K562 (cell line): ENCODE measurements around the gene ANKS4B. TPM values are rescaled to one million over a fixed set of nuclear protein-coding genes. Genes with fewer than 3 reads are reported as not detected.

Source experiments
- ATAC-seq: fragments of 200-7000 bp; cut with Tn5 transposase; 3 replicates; pipeline ENCODE4 v1.9.1; 2020; ENCODE audit warnings: moderate library complexity
- BruUV-seq: library from RNA; stranded (reverse); fragments of 400-500 nt; replicated peaks from 2 replicates; lab custom pipeline; 2021; lab: Mats Ljungman, UMichigan
- CTCF ChIA-PET: fragments of 300-600 bp; formaldehyde crosslinking; extraction: SDS; loops from one replicate; lab custom pipeline; 2021; ENCODE audit warnings: low intra/inter-chr PET ratio; lab: Yijun Ruan, JAX
- POLR2A ChIA-PET: fragments of 300-600, 350-650 bp; sonication (Branson Sonifier 250); formaldehyde crosslinking; extraction: SDS; loops from one replicate; lab custom pipeline; 2021; ENCODE audit warnings: antibody characterized with exemption, inconsistent platforms; lab: Yijun Ruan, JAX
- DNase-seq, 4 experiments: peaks; one replicate each; pipeline versions ENCODE4 v3.0.0 to v3.0.0-alpha.2; 2011 to 2018; ENCODE audit warnings: low spot score in 3 of 4, mixed read lengths in 3 of 4; ENCODE audit errors: extremely low read depth in 1 of 4
- FAIRE-seq: peaks from 2 replicates; lab custom pipeline; 2011; peaks lifted over from hg19 to GRCh38; lab: Jason Lieb, UNC
- H2AFZ ChIP-seq: 2 replicates; pipeline ENCODE4 v1.6.0; 2011; ENCODE audit warnings: low read depth, low read length, control low read depth, inconsistent platforms
- H3K27ac ChIP-seq: fragments of 200-600 bp; 3 replicates; pipeline ENCODE4 v1.8.0; 2011; ENCODE audit warnings: low read depth, mild to moderate bottlenecking, control low read depth, inconsistent platforms, low read length, moderate library complexity, mixed read lengths; ENCODE audit errors: extremely low read depth
- H3K27me3 ChIP-seq, 2 experiments: fragments of 300-600 bp in 1 of 2; 2 replicates in 1 of 2; 3 replicates in 1 of 2; pipeline versions ENCODE4 v1.6.0 to v1.8.0; 2011; ENCODE audit warnings: inconsistent platforms in 2 of 2, low read length in 2 of 2, mild to moderate bottlenecking in 1 of 2, mixed read lengths in 1 of 2, moderate library complexity in 1 of 2; ENCODE audit not compliant: control insufficient read depth in 2 of 2, insufficient read depth in 2 of 2
- H3K36me3 ChIP-seq: fragments of 300-600 bp; 3 replicates; pipeline ENCODE4 v1.8.0; 2011; ENCODE audit warnings: mild to moderate bottlenecking, low read length, inconsistent platforms; ENCODE audit not compliant: control insufficient read depth, insufficient read depth
- H3K4me1 ChIP-seq, 2 experiments: fragments of 200-600 bp in 1 of 2; replicated peaks in 1 of 2; 2 replicates in 1 of 2; 3 replicates in 1 of 2; pipeline versions ENCODE4 v1.5.1 to v1.8.0; 2011; ENCODE audit warnings: inconsistent platforms in 2 of 2, low read length in 2 of 2, mild to moderate bottlenecking in 1 of 2, mixed read lengths in 1 of 2, moderate library complexity in 1 of 2; ENCODE audit not compliant: control insufficient read depth in 2 of 2, insufficient read depth in 2 of 2
- H3K4me2 ChIP-seq: 2 replicates; pipeline ENCODE4 v1.6.1; 2011; ENCODE audit warnings: low read length, control low read depth, inconsistent platforms, mixed read lengths; ENCODE audit not compliant: insufficient read depth
- H3K4me3 ChIP-seq: fragments of 200-600 bp; sonication (generic), shearing (Covaris generic); 2 replicates; pipeline ENCODE4 v1.5.1; 2016; ENCODE audit warnings: control low read depth, inconsistent platforms
- H3K79me2 ChIP-seq: fragments of 200-600 bp; 3 replicates; pipeline ENCODE4 v1.8.0; 2011; ENCODE audit warnings: low read length, inconsistent platforms; ENCODE audit not compliant: control insufficient read depth, insufficient read depth
- H3K9ac ChIP-seq, 2 experiments: 2 replicates each; pipeline versions ENCODE4 v1.6.0 to v1.6.1; 2011; ENCODE audit warnings: low read depth in 2 of 2, low read length in 2 of 2, control low read depth in 1 of 2, inconsistent platforms in 1 of 2, mild to moderate bottlenecking in 1 of 2, mixed read lengths in 1 of 2; ENCODE audit not compliant: insufficient read depth in 1 of 2
- H3K9me1 ChIP-seq: one replicate; pipeline ENCODE4 v1.6.0; 2011; ENCODE audit warnings: inconsistent platforms, mild to moderate bottlenecking, low read length, moderate library complexity; ENCODE audit not compliant: control insufficient read depth, insufficient read depth
- H3K9me3 ChIP-seq: replicated peaks from 2 replicates; pipeline ENCODE4 v1.5.1; 2011; ENCODE audit warnings: low read depth, low read length, inconsistent platforms; ENCODE audit not compliant: control insufficient read depth, insufficient read depth
- H4K20me1 ChIP-seq: replicated peaks from 2 replicates; pipeline ENCODE4 v1.6.1; 2011; ENCODE audit warnings: low read length, inconsistent platforms, mixed read lengths; ENCODE audit not compliant: control insufficient read depth, insufficient read depth
- C11orf30 ChIP-seq: fragments of 450-650 bp; IDR thresholded peaks from 2 replicates; pipeline ENCODE4 v1.6.1; 2016; ENCODE audit warnings: low read depth, mild to moderate bottlenecking
- KDM1A ChIP-seq, 2 experiments: fragments of 450-650 bp; IDR thresholded peaks; 2 replicates each; pipeline ENCODE4 v1.6.1; 2016; ENCODE audit warnings: mild to moderate bottlenecking in 2 of 2
- PRMT5 ChIP-seq: sonication (generic); formaldehyde crosslinking; IDR thresholded peaks from 2 replicates; pipeline ENCODE4 v1.5.0; 2020; ENCODE audit warnings: missing genetic modification reagents
- RBM15 ChIP-seq: fragments of 200-400 bp; formaldehyde crosslinking; IDR thresholded peaks from 2 replicates; pipeline ENCODE4 v1.6.1; 2018; ENCODE audit warnings: mild to moderate bottlenecking, low read length, moderate library complexity; ENCODE audit not compliant: insufficient read depth
- ZNF436 ChIP-seq: fragments of 250-450, 450-650 bp; sonication (Bioruptor Pico); formaldehyde crosslinking; IDR thresholded peaks from 2 replicates; pipeline ENCODE4 v1.7.0; 2020; ENCODE audit warnings: mild to moderate bottlenecking
- WGBS: fragments of 100-300 bp; shearing (Covaris generic); methylation state at CpG from one replicate; pipeline ENCODE4 v1.1.6; 2016; ENCODE audit warnings: low coverage, mixed read lengths; ENCODE audit not compliant: insufficient coverage; ENCODE audit errors: missing lambda C conversion rate; 5-methylcytosine and 5-hydroxymethylcytosine counted together
- in situ Hi-C: fragments of 300-500 bp; cut with MboI; formaldehyde crosslinking; loops from 4 replicates; pipeline ENCODE4 v1.15.0; 2018; ENCODE audit warnings: inconsistent platforms, mixed read lengths
- intact Hi-C: fragments of 100-400 bp; cut with micrococcal nuclease; formaldehyde crosslinking; loops from 2 replicates; pipeline ENCODE4 v1.14.2; 2022
- polyA plus RNA-seq, 8 experiments: library from polyadenylated mRNA; depleted of rRNA in 4 of 8; stranded (reverse) in 5 of 8; unstranded in 3 of 8; fragments of >200 nt; fragmentation: Nextera tagmentation in 2 of 8; fragmentation: Illumina TruSeq in 1 of 8; extraction: Ambion mirVana in 2 of 8; extraction: Trizol in 1 of 8; gene quantifications; 2 replicates each; pipeline versions ENCODE4 v1.2.1 to v1.2.3, GENCODE V29; 2011 to 2014; ENCODE audit warnings: inconsistent platforms in 1 of 8, missing spikeins in 1 of 8
- total RNA-seq, 7 experiments: library from RNA; depleted of rRNA in 6 of 7; stranded (reverse); fragments of >200 nt in 6 of 7; fragmentation: Illumina TruSeq in 2 of 7; extraction: Trizol in 2 of 7; gene quantifications; 2 replicates each; pipeline versions ENCODE4 v1.2.1 to v1.2.3, GENCODE V29; 2011 to 2021; ENCODE audit warnings: low replicate concordance in 1 of 7

The ANKS4B gene
- total and polyA plus RNA-seq, 9 of the 15 experiments (the other 6 are each of a cell fraction or from before 2014, with no cell fraction given), result not detected

DNA sequence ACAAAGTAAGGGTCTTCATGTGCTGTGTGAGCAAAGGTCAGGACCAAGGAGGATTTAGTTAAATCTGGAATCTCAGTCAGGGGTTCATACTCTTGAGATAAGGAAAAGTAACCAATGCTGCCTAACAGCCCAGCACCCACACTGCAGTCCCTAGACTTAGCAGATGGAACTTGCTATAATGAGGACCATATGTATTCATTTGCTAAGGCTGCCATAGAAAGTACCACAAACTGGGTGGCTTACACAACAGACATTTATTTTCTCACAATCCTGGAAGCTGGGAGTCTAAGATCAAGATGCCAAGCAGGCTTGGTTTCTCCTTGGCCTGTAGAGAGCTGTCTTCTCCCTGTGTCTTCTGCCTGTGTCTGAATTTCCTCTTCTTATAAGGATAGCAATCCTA lies 42.9 kb upstream of the ANKS4B start:
- H3K4me1 ChIP-seq, result peaks cover 5 to 8% of the 10 kb centered on the region in 2 experiments; a peak in 3 of 5 replicates
- BruUV-seq, result no TSS peak
- no peaks in the 10 kb centered on the region for H3K36me3 ChIP-seq
- H2AFZ ChIP-seq, result no peak overlapping the region
- no peak for ATAC-seq
- FAIRE-seq, result no peak
- H3K9ac ChIP-seq, result no peak overlapping the region
- H3K4me2 ChIP-seq, result no peak overlapping the region
- peaks cover 5 to 16% of the 10 kb centered on the region in 2 experiments; a peak in 4 of 5 replicates for H3K27me3 ChIP-seq
- no peak overlapping the region for H3K4me3 ChIP-seq
- intact Hi-C loops (no loop called here), in situ Hi-C loops (no loop called here)
- ChIA-PET POLR2A (interaction anchor here (0.7 kb wide), 1 partner anchor 21 kb away, joined by 3 read pairs; the partner anchor contains the start of gene ZP2), CTCF (interaction anchor here (1.1 kb wide), 1 partner anchor 365 kb away, joined by 4 read pairs; no protein-coding TSS in a partner anchor)
- no peak for DNase-seq
- TF ChIP-seq KDM1A (IDR thresholded peaks at IDR 0.05) (0 out of 4 replicates have a peak, but pooled peaks of 1 of the 2 experiments have one; percentile 11), ZNF436 (no peak)
- no peaks in the 10 kb centered on the region for H3K9me1 ChIP-seq
- no peaks in the 10 kb centered on the region for H3K9me3 ChIP-seq
- H4K20me1 ChIP-seq, result peaks cover 3% of the 10 kb centered on the region; the same call in 1 of the 2 replicates
- H3K79me2 ChIP-seq, result no peaks in the 10 kb centered on the region
- H3K27ac ChIP-seq, result no peak overlapping the region

GRCh38 chr16:21192991-21193390 lies 40.5 kb upstream of the ANKS4B start:
- no peak overlapping the region for H3K9ac ChIP-seq
- TF ChIP-seq KDM1A (IDR thresholded peaks at IDR 0.05) (no peak), C11orf30 (no peak), RBM15 (no peak), PRMT5 (CRISPR knock-in tag) (no peak)
- no peaks in the 10 kb centered on the region for H3K9me1 ChIP-seq
- no TSS peak for BruUV-seq
- FAIRE-seq (no peak), DNase-seq (no peak), ATAC-seq (no peak)
- H3K4me3 ChIP-seq, result no peak overlapping the region
- POLR2A ChIA-PET, result interaction anchor here (0.6 kb wide), 1 partner anchor 328 kb away, joined by 3 read pairs; no protein-coding TSS in a partner anchor
- CTCF ChIA-PET, result no interaction called here
- H3K79me2 ChIP-seq, result no peaks in the 10 kb centered on the region
- H3K36me3 ChIP-seq, result no peaks in the 10 kb centered on the region
- peaks cover 2% of the 10 kb centered on the region; the same call in 1 of the 2 replicates for H4K20me1 ChIP-seq
- 0% methylated on average over 1 of the region's 1 CpG for WGBS
- H3K27ac ChIP-seq, result no peak overlapping the region
- H3K27me3 ChIP-seq, result peaks cover 12 to 26% of the 10 kb centered on the region in 2 experiments; a peak in 4 of 5 replicates
- intact Hi-C loops, result no loop called here
- peaks cover 5 to 6% of the 10 kb centered on the region in 2 experiments; a peak in 3 of 5 replicates for H3K4me1 ChIP-seq
- H3K9me3 ChIP-seq, result no peaks in the 10 kb centered on the region
- H2AFZ ChIP-seq, result no peak overlapping the region
- in situ Hi-C loops, result no loop called here
- no peak overlapping the region for H3K4me2 ChIP-seq
